Measurements from ENCODE around the gene ESPNL.

ESPNL gene

GRCh38 chr2:238158509-238159070, 58.5 kb downstream of the ESPNL start, which contains the start of gene ERFE:
Gene ERFE (plus strand): TSS chr2:238158970. CDS start chr2:238159008, 38 bp downstream.
- DNase-seq (ENCODE audit: low read depth) = no peak

GRCh38 chr2:238159071-238159539, 59.0 kb downstream of the ESPNL start:
- no peak for DNase-seq (ENCODE audit: low read depth)

GRCh38 chr2:238159661-238160205, 59.6 kb downstream of the ESPNL start:
- DNase-seq (ENCODE audit: low read depth) = no peak

- no peak for DNase-seq (ENCODE audit: low read depth)
These were observed 60.3 kb downstream of the ESPNL start for GRCh38 chr2:238160206-238161129.

GRCh38 chr2:238161291-238162051, 61.3 kb downstream of the ESPNL start:
- no peak for DNase-seq (ENCODE audit: low read depth)

GRCh38 chr2:238162251-238162845, 62.2 kb downstream of the ESPNL start:
- DNase-seq (ENCODE audit: low read depth) = no peak

- no peak for DNase-seq (ENCODE audit: low read depth)
These were observed 62.8 kb downstream of the ESPNL start for GRCh38 chr2:238162846-238163441.

- no peak for DNase-seq (ENCODE audit: low read depth)
These were observed 63.5 kb downstream of the ESPNL start for GRCh38 chr2:238163481-238164198.

- DNase-seq (ENCODE audit: low read depth) = no peak
These were observed 64.8 kb downstream of the ESPNL start for GRCh38 chr2:238164906-238165287.

GRCh38 chr2:238165288-238165921, 65.3 kb downstream of the ESPNL start:
- DNase-seq (ENCODE audit: low read depth) = no peak

GRCh38 chr2:238166391-238167343, 66.5 kb downstream of the ESPNL start:
- no peak for DNase-seq (ENCODE audit: low read depth)

- DNase-seq (ENCODE audit: low read depth) = no peak
These were observed 67.2 kb downstream of the ESPNL start for GRCh38 chr2:238167344-238167715.

GRCh38 chr2:238167761-238168160, 67.6 kb downstream of the ESPNL start:
- DNase-seq (ENCODE audit: low read depth) = no peak

GRCh38 chr2:238168196-238169047, 68.3 kb downstream of the ESPNL start:
- DNase-seq (ENCODE audit: low read depth) = no peak

GRCh38 chr2:238169048-238169707, 69.0 kb downstream of the ESPNL start:
- peak; percentile 77 for DNase-seq (ENCODE audit: low read depth)

GRCh38 chr2:238169708-238170251, 69.6 kb downstream of the ESPNL start:
- peak; percentile 97 for DNase-seq (ENCODE audit: low read depth)

GRCh38 chr2:238170386-238171071, 70.4 kb downstream of the ESPNL start:
- no peak for DNase-seq (ENCODE audit: low read depth)
